C4-2B (cell line): ENCODE data around the gene TEX19.

Experiments
- ZFX ChIP-seq: fragments of 450-650 bp; IDR thresholded peaks from 2 replicates; pipeline ENCODE4 v1.6.1; 2017
- TF ChIP-seq, protein P1 (sequence below): fragments of 450-650 bp; conservative IDR thresholded peaks from 2 replicates; pipeline ENCODE4 v1.5.1; 2017; ENCODE audit warnings: mild to moderate bottlenecking

- TF ChIP-seq, protein P1, sequence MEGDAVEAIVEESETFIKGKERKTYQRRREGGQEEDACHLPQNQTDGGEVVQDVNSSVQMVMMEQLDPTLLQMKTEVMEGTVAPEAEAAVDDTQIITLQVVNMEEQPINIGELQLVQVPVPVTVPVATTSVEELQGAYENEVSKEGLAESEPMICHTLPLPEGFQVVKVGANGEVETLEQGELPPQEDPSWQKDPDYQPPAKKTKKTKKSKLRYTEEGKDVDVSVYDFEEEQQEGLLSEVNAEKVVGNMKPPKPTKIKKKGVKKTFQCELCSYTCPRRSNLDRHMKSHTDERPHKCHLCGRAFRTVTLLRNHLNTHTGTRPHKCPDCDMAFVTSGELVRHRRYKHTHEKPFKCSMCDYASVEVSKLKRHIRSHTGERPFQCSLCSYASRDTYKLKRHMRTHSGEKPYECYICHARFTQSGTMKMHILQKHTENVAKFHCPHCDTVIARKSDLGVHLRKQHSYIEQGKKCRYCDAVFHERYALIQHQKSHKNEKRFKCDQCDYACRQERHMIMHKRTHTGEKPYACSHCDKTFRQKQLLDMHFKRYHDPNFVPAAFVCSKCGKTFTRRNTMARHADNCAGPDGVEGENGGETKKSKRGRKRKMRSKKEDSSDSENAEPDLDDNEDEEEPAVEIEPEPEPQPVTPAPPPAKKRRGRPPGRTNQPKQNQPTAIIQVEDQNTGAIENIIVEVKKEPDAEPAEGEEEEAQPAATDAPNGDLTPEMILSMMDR, result peak; percentile 98
- TF ChIP-seq ZFX, result no peak
Observed at GRCh38 chr17:82320956-82321927, 37.8 kb upstream of the TEX19 start.
